ENCODE measurements around the gene ULK3.

Gene ULK3

GRCh38 chr15:74843891-74844299 lies 939 bp upstream of the ULK3 start:
- TF ChIP-seq, protein P1, sequence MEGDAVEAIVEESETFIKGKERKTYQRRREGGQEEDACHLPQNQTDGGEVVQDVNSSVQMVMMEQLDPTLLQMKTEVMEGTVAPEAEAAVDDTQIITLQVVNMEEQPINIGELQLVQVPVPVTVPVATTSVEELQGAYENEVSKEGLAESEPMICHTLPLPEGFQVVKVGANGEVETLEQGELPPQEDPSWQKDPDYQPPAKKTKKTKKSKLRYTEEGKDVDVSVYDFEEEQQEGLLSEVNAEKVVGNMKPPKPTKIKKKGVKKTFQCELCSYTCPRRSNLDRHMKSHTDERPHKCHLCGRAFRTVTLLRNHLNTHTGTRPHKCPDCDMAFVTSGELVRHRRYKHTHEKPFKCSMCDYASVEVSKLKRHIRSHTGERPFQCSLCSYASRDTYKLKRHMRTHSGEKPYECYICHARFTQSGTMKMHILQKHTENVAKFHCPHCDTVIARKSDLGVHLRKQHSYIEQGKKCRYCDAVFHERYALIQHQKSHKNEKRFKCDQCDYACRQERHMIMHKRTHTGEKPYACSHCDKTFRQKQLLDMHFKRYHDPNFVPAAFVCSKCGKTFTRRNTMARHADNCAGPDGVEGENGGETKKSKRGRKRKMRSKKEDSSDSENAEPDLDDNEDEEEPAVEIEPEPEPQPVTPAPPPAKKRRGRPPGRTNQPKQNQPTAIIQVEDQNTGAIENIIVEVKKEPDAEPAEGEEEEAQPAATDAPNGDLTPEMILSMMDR (IDR thresholded peaks at IDR 0.05; ENCODE audit: extremely low read depth, missing control alignments): no peak
- peak; percentile 27 for DNase-seq (ENCODE audit: low spot score)

DNA sequence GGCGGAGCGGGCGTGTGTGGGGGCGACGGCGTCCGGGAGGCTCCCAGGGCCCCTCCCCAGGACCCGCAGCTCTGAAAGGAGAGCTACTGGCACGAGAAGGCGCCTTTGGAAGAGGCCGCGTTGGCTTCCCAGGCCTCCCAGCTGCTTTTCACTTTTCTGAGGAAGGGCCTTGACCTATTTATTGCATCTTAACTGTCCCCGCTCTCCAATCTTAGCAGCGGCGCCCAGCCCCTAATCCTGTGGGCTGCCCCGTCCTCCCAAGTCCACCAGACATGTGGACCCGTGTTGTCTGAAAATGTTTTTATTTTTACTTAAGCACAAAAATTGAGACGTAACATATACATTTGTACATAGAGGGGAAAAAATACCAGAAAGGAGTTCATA lies 481 bp upstream of the ULK3 start:
- TF ChIP-seq, protein P1 (IDR thresholded peaks at IDR 0.05; ENCODE audit: extremely low read depth, missing control alignments): no peak
- no peak for DNase-seq (ENCODE audit: low spot score)

- TF ChIP-seq, protein P1 (IDR thresholded peaks at IDR 0.05; ENCODE audit: extremely low read depth, missing control alignments): no peak
- DNase-seq (ENCODE audit: low spot score): peak; percentile 12
Measured at GRCh38 chr15:74841891-74842373, 1.0 kb downstream of the ULK3 start.

DNA sequence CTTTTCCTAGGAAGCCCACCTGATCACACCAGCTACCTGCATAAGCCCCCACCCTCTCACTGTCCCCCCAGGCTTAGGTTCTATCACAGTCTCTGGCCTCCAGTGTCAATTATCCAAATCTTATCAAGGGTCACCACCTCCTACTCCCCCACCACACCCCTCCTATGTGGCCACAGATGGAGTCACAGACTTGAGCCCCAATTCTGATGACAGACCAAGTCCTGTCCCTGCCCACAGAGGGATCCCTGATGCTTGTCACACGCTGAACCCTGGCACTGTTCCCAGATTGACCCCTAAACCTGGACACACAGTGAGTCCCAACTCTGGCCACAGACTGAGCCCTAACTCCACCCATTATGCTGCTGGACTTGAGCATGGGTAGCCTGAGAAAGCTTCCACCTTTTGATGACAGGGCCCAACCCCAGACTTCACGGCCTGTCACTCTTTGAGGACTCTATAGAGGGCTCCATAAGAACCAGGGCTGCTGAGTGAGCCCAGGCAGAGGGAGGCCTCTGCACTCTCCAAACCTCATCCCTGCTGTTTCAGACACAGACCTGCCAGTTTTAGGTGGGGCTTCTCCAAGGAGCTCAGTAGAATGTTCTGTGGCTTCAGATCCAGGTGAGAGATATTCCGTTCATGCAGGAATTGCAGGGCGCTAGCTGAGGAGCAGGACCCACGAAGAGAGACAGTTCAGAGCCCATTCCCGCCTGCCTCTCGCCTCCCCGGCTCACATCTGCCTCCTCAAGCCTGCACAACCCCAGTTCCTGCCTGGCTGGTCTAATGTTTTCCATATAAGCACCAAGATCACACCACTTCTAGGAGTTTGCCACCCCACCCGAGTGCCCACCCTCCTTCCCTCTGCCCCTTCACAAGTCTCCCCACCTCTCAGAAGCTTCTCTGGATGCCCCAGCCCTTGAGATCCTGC lies 1.8 kb downstream of the ULK3 start:
- TF ChIP-seq, protein P1 (IDR thresholded peaks at IDR 0.05; ENCODE audit: extremely low read depth, missing control alignments): no peak
- DNase-seq (ENCODE audit: low spot score): no peak

GRCh38 chr15:74839526-74840395 lies 3.2 kb downstream of the ULK3 start:
- no peak for DNase-seq (ENCODE audit: low spot score)
- TF ChIP-seq, protein P1 (IDR thresholded peaks at IDR 0.05; ENCODE audit: extremely low read depth, missing control alignments): no peak

DNA sequence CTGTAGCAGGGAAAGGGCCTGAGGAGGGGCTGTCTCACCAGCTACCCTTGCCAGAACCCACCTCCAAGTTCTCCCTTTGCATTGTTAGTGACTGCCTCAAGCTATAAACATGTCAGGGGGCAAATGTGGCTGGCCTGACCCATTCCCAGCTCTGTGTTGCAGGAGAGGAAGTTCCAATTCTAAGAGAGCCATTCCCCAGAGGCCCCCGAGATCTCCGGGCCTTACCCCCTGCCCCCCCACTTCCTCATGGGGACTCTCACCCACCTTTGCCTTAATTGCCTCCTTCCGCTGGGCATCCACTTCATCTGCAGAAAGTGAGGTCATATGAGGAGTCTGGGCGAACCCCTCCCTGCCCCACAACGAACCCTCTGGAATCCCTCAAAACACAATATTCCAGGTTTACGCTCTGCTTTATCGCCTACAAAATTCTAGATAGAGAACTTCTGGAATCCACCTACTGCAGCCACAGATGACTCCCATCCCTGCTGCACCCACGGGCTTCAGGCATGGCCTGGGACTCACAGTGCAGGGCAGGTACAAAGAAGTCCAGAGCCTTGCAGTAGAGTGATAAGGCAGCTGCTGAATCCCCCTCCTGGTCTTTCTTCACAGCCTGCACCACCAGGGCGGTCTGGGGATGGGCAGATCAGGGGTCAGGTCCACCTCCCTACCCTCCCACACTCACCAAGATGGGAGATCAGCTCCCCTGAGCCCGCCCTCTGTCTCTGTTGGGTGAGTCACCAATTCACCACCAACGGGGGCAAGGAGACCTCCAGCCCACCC lies 4.0 kb downstream of the ULK3 start:
- no peak for DNase-seq (ENCODE audit: low spot score)
- TF ChIP-seq, protein P1 (IDR thresholded peaks at IDR 0.05; ENCODE audit: extremely low read depth, missing control alignments): no peak

All from GM20000 (cell line).